SK-N-MC (cell line): ENCODE results near the gene NISCH.
A peak's percentile ranks its signal among the peaks of the same experiment; 100 is the strongest.

Experiments used
- DNase-seq: peaks from one replicate; pipeline ENCODE4 v3.0.0-alpha.2; 2011; ENCODE audit warnings: low read depth, low spot score
- H3K27ac ChIP-seq: fragments of 200-600 bp; sonication (generic); 2 replicates; pipeline ENCODE4 v1.5.1; 2016; ENCODE audit warnings: mixed run types
- H3K36me3 ChIP-seq: fragments of 200-600 bp; sonication (generic); 2 replicates; pipeline ENCODE4 v1.6.1; 2017; ENCODE audit warnings: antibody characterized with exemption, low read length, mixed read lengths; ENCODE audit not compliant: insufficient read depth
- H3K4me3 ChIP-seq: fragments of 200-600 bp; sonication (generic); 2 replicates; pipeline ENCODE4 v1.5.1; 2016
- H3K9ac ChIP-seq: fragments of 200-600 bp; sonication (generic); 2 replicates; pipeline ENCODE4 v1.8.0; 2017; ENCODE audit warnings: mixed run types, mixed read lengths; ENCODE audit not compliant: insufficient read length
- H3K9me3 ChIP-seq: fragments of 200-600 bp; sonication (generic); 2 replicates; pipeline ENCODE4 v1.6.1; 2017; ENCODE audit warnings: low read depth, mild to moderate bottlenecking, antibody characterized with exemption, low read length, moderate library complexity, mixed read lengths
- EZH2 ChIP-seq: fragments of 200-600 bp; sonication (generic); IDR thresholded peaks from one replicate; pipeline ENCODE4 v1.6.1; 2017; ENCODE audit warnings: antibody characterized with exemption
- FOXP2 ChIP-seq: optimal IDR thresholded peaks from 2 replicates; pipeline ENCODE3; 2011; ENCODE audit warnings: mild to moderate bottlenecking, moderate library complexity; ENCODE audit not compliant: insufficient read depth; ENCODE audit errors: extremely low read length, control extremely low read depth
- POLR2AphosphoS5 ChIP-seq: IDR thresholded peaks from 2 replicates; pipeline ENCODE4 v1.6.1; 2012; ENCODE audit warnings: mild to moderate bottlenecking, low read depth, low read length, borderline replicate concordance

The NISCH gene

GRCh38 chr3:52532517-52532837 lies 77.1 kb downstream of the NISCH start:
- TF ChIP-seq FOXP2 (no peak), EZH2 (no peak), POLR2AphosphoS5 (no peak)
- Histone ChIP-seq H3K4me3 (peak overlapping the region; percentile 78), H3K27ac (no peak overlapping the region), H3K36me3 (no peaks in the 10 kb centered on the region; the same call in 1 of the 2 replicates), H3K9ac (peak overlapping the region; percentile 71), H3K9me3 (no peaks in the 10 kb centered on the region)
- DNase-seq, result no peak

DNA sequence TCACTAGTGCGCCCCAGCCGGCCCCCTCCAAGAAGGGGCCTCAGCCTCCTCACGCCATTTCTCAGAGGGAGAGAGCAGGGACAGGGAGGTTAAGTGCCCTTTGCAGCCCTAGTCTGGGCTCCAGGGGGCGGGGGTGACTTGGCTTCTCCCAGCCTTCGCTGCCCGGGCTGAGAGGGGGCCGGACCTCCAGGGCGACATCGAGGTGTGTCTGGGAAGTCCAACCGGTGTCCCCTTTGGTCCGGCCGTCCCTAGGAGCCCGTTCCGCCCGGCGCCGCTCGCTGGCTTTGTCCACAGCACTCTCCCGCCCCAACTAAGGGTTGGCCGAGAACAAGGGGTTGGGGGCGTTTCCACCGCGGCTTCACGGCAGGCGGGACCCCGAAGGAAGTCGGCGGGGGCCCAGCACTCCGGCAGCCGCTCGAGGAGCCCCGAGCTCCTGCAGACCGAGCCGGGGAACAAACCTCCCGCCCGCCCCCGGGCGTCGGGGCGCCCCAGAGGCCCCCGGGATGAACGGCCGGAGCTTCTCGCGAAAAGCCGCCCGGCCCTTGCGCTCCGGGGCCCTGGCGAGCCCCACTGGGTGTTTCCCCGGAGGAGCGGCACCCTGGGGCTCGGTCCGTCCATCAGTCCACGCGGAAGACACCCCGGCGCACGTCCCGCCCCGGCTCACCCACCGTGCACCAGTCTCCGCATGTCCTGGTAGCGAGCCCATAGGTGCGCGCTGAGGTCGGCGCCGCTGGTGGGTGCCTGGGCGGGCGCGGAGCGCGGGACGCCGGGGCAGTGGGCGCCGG lies 77.6 kb downstream of the NISCH start:
- H3K9me3 ChIP-seq, result no peaks in the 10 kb centered on the region
- no peak overlapping the region for H3K27ac ChIP-seq
- peak overlapping the region; percentile 78 for H3K4me3 ChIP-seq
- no peaks in the 10 kb centered on the region; the same call in 1 of the 2 replicates for H3K36me3 ChIP-seq
- peak overlapping the region; percentile 71 for H3K9ac ChIP-seq
- DNase-seq, result no peak
- no peak for TF ChIP-seq POLR2AphosphoS5

DNA sequence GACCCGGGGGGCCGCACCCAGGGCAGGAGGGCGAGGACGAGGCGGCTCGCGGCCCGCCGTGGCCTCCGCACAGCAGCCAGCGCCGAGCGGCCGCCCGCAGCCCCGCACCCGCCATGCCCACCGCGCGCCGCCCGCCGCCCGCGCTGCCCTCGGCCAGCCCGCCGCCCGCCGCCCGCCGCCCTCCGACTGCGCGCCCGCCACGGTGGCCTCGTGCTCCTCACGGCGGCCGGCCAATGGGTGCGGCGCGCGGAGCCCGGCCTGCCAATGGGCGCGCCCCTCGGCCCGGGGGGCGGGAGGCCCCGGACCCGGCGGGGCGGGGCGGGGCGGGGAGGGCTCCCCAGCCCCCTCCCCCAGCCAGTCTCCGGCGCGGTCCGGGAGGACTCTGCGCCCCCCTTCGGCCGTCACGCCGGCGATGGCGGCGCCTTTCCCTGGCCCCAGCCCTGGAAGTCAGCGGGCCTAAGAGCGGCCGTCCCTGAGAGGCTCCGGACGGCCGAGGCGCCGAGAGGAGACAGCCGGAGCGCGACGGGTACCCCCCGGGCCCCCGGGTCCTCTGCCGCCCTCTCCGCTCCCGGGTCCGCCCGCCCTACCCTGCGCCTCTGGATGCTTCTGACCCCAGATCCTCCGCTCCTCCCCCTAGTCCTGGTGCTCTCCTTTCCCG lies 78.3 kb downstream of the NISCH start, which contains the start of gene NT5DC2:
TSS of gene NT5DC2 (minus strand) at position 235 of the 658 bp plus-strand sequence. CDS start at position 115, 120 bp downstream.
- Histone ChIP-seq H3K36me3 (no peaks in the 10 kb centered on the region; the same call in 1 of the 2 replicates), H3K4me3 (peak within 1 kb of the TSS; percentile 78), H3K27ac (no peak within 1 kb of the TSS), H3K9me3 (no peaks in the 10 kb centered on the region), H3K9ac (peak within 1 kb of the TSS; percentile 71)
- DNase-seq, result no peak
- TF ChIP-seq FOXP2 (no peak), EZH2 (no peak), POLR2AphosphoS5 (no peak)

- no peak overlapping the region for H3K4me3 ChIP-seq
- H3K36me3 ChIP-seq, result no peaks in the 10 kb centered on the region
- no peak overlapping the region for H3K9ac ChIP-seq
- no peak for DNase-seq
- TF ChIP-seq FOXP2 (no peak), POLR2AphosphoS5 (no peak), EZH2 (no peak)
- peak overlapping the region; percentile 31; the same call in 1 of the 2 replicates for H3K27ac ChIP-seq
- no peaks in the 10 kb centered on the region for H3K9me3 ChIP-seq
Measured at GRCh38 chr3:52534281-52535183, 79.1 kb downstream of the NISCH start.

GRCh38 chr3:52535411-52536111 lies 80.2 kb downstream of the NISCH start:
- Histone ChIP-seq H3K9me3 (no peaks in the 10 kb centered on the region), H3K27ac (peak overlapping the region; percentile 31; the same call in 1 of the 2 replicates), H3K4me3 (0 out of 2 replicates have a peak overlapping the region, but pooled peaks have one; percentile 19), H3K36me3 (no peaks in the 10 kb centered on the region), H3K9ac (no peak overlapping the region)
- TF ChIP-seq POLR2AphosphoS5 (no peak), EZH2 (no peak), FOXP2 (no peak)
- no peak for DNase-seq

- no peak for TF ChIP-seq POLR2AphosphoS5
- TF ChIP-seq FOXP2, result no peak
- no peak for TF ChIP-seq EZH2
Measured at GRCh38 chr3:52536112-52536368, 80.6 kb downstream of the NISCH start.

DNA sequence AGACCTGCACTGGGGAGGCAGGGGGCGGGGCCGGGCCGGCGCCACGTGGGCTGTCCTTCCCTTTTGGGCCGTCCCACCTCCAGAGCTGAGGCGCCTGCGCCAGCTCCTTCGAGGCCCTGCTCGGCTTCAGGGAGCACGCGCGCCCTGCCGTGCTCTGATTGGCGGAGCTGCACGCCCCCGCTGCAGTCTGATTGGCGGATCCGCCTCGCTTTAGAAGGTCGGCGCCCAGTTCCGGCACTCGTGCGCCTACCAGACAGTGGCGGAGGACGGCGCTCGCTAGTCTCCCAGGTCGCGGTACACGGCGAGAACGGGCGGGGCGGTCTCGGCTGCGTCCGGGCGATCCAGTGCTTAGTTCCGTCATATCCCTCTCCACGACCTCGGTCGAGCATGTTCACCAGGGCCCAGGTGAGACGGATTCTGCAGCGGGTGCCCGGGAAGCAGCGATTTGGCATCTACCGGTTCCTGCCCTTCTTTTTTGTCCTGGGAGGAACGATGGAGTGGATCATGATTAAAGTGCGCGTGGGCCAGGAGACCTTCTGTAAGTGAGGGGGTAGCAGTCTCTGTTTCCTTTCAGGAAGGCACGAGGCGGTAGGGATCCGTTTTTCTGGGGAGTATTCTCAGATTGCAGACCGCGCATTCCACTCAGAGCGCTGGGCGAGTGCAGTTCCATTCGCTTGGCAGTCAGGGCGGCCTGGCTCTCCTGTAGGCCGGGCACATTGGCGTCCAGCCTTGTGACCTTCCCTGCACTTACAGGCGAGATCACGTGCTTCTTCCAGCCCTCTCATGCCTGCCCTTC lies 81.2 kb downstream of the NISCH start, which contains the start of gene UQCC5:
TSS of gene UQCC5 (plus strand) at position 237 of the 796 bp plus-strand sequence. CDS start at position 388, 151 bp downstream.
- TF ChIP-seq POLR2AphosphoS5 (peak; percentile 99), FOXP2 (no peak), EZH2 (no peak)
- H3K9me3 ChIP-seq, result no peaks in the 10 kb centered on the region
- H3K9ac ChIP-seq, result peak within 1 kb of the TSS; percentile 87
- H3K4me3 ChIP-seq, result peak within 1 kb of the TSS; percentile 85
- DNase-seq, result peak; percentile 45
- H3K27ac ChIP-seq, result no peak within 1 kb of the TSS
- H3K36me3 ChIP-seq, result no peaks in the 10 kb centered on the region

More at GRCh38 chr3:52536112-52536368, 80.6 kb downstream of the NISCH start:
- Histone ChIP-seq H3K9ac (no peak overlapping the region), H3K4me3 (peak overlapping the region; percentile 19; the same call in 1 of the 2 replicates), H3K36me3 (no peaks in the 10 kb centered on the region), H3K27ac (no peak overlapping the region), H3K9me3 (no peaks in the 10 kb centered on the region)
- no peak for DNase-seq
